HCT116 (cell line): ENCODE measurements around the gene NCOA6. TPM values are rescaled to one million over a fixed set of nuclear protein-coding genes. Genes with fewer than 3 reads are reported as not detected.

Source experiments
- ATAC-seq: fragments of 200-7000 bp; cut with Tn5 transposase; 2 replicates; pipeline ENCODE4 v1.9.1; 2020; ENCODE audit warnings: mild to moderate bottlenecking, moderate library complexity
- BruUV-seq: library from RNA; stranded (reverse); fragments of 400-500 nt; replicated peaks from 2 replicates; lab custom pipeline; 2021; lab: Mats Ljungman, UMichigan
- CTCF ChIA-PET: fragments of 300-600 bp; sonication (Branson Sonifier 250); formaldehyde crosslinking; loops from one replicate; lab custom pipeline; 2021; ENCODE audit warnings: antibody characterized with exemption; lab: Charles Lee
- POLR2A ChIA-PET: fragments of 300-600, 350-600 bp; sonication (Branson Sonifier 250); formaldehyde crosslinking; loops from one replicate; lab custom pipeline; 2021; ENCODE audit warnings: antibody characterized with exemption; lab: Charles Lee
- RAD21 ChIA-PET, 2 experiments: fragments of 300-600 bp; sonication (Branson Sonifier 250); formaldehyde crosslinking; loops; one replicate each; lab custom pipeline; 2023; ENCODE audit warnings: low total read pairs in 2 of 2; ENCODE audit not compliant: uncharacterized antibody in 2 of 2, unreplicated experiment in 2 of 2, low non-redundant PET in 1 of 2; lab: Charles Lee
- DNase-seq: peaks from one replicate; pipeline ENCODE4 v3.0.0-alpha.2; 2010; ENCODE audit warnings: low read depth, low spot score
- H2AFZ ChIP-seq: fragments of 200-600 bp; shearing (Covaris generic), sonication (generic); 2 replicates; pipeline ENCODE4 v1.6.1; 2017; ENCODE audit warnings: low read depth, mixed run types, mixed read lengths, antibody characterized with exemption, low read length; ENCODE audit not compliant: poor library complexity, severe bottlenecking
- H3K27ac ChIP-seq: 2 replicates; pipeline ENCODE4 v1.5.1; 2012; ENCODE audit warnings: low read depth, low read length
- H3K27me3 ChIP-seq: fragments of 200-600 bp; sonication (generic); 2 replicates; pipeline ENCODE4 v1.6.1; 2016; ENCODE audit warnings: mixed run types, low read length, mixed read lengths; ENCODE audit not compliant: insufficient read depth
- H3K36me3 ChIP-seq, 2 experiments: fragments of 200-500 bp in 1 of 2; fragments of 200-600 bp in 1 of 2; sonication (Bioruptor generic) in 1 of 2; sonication (generic) in 1 of 2; 2 replicates each; pipeline versions ENCODE4 v1.5.1 to v1.6.1; 2014 to 2016; ENCODE audit warnings: low read length in 2 of 2, inconsistent platforms in 1 of 2, mixed read lengths in 1 of 2, mixed run types in 1 of 2; ENCODE audit not compliant: insufficient read depth in 2 of 2, control insufficient read depth in 1 of 2
- H3K4me1 ChIP-seq, 2 experiments: fragments of 200-600 bp in 1 of 2; sonication (generic) in 1 of 2; 2 replicates each; pipeline versions ENCODE4 v1.5.1 to v1.6.1; 2012 to 2017; ENCODE audit warnings: low read length in 2 of 2, inconsistent platforms in 1 of 2, mild to moderate bottlenecking in 1 of 2, mixed read lengths in 1 of 2, mixed run types in 1 of 2, moderate library complexity in 1 of 2; ENCODE audit not compliant: insufficient read depth in 2 of 2, control insufficient read depth in 1 of 2
- H3K4me2 ChIP-seq: fragments of 200-600 bp; sonication (generic); 2 replicates; pipeline ENCODE4 v1.6.1; 2017; ENCODE audit warnings: mixed run types, low read length, mixed read lengths
- H3K4me3 ChIP-seq, 2 experiments: fragments of 200-600 bp in 1 of 2; sonication (generic) in 1 of 2; replicated peaks in 1 of 2; 2 replicates each; pipeline ENCODE4 v1.5.1; 2011 to 2016; ENCODE audit warnings: low read length in 2 of 2, control low read depth in 1 of 2, low read depth in 1 of 2, mild to moderate bottlenecking in 1 of 2, mixed read lengths in 1 of 2, mixed run types in 1 of 2
- H3K79me2 ChIP-seq: fragments of 200-600 bp; sonication (generic); 2 replicates; pipeline ENCODE4 v1.6.1; 2017; ENCODE audit warnings: mild to moderate bottlenecking, mixed run types, low read length, moderate library complexity, mixed read lengths; ENCODE audit not compliant: insufficient read depth
- H3K9ac ChIP-seq: fragments of 200-600 bp; sonication (generic); 2 replicates; pipeline ENCODE4 v1.6.1; 2016; ENCODE audit warnings: low read length, mixed read lengths
- H3K9me2 ChIP-seq: fragments of 200-600 bp; sonication (generic), shearing (Covaris generic); 2 replicates; pipeline ENCODE4 v1.6.1; 2017; ENCODE audit warnings: mixed run types, mild to moderate bottlenecking, moderate library complexity; ENCODE audit not compliant: insufficient read depth
- H3K9me3 ChIP-seq, 2 experiments: fragments of 200-500 bp in 1 of 2; fragments of 200-600 bp in 1 of 2; sonication (Bioruptor generic) in 1 of 2; sonication (generic) in 1 of 2; 2 replicates each; pipeline ENCODE4 v1.6.1; 2014 to 2017; ENCODE audit warnings: low read length in 2 of 2, mixed read lengths in 2 of 2, inconsistent platforms in 1 of 2, low read depth in 1 of 2, mild to moderate bottlenecking in 1 of 2, mixed run types in 1 of 2, moderate library complexity in 1 of 2; ENCODE audit not compliant: control insufficient read depth in 1 of 2, insufficient read depth in 1 of 2
- H4K20me1 ChIP-seq: fragments of 200-600 bp; sonication (generic), shearing (Covaris generic); 2 replicates; pipeline ENCODE4 v1.6.1; 2017; ENCODE audit warnings: mixed run types, mild to moderate bottlenecking, moderate library complexity; ENCODE audit not compliant: insufficient read depth
- ATF3 ChIP-seq: IDR thresholded peaks from 2 replicates; pipeline ENCODE4 v1.6.1; 2012
- CBX3 ChIP-seq: IDR thresholded peaks from 2 replicates; pipeline ENCODE4 v1.6.1; 2012; ENCODE audit warnings: low read depth
- CTCF ChIP-seq, 3 experiments: fragments of 200-600 bp in 1 of 3; sonication (generic) in 1 of 3; IDR thresholded peaks in 2 of 3; conservative IDR thresholded peaks in 1 of 3; 2 replicates each; pipeline ENCODE4 v1.5.1; 2012 to 2017; ENCODE audit warnings: low read depth in 2 of 3, low read length in 2 of 3, antibody characterized with exemption in 1 of 3, borderline replicate concordance in 1 of 3, control low read depth in 1 of 3, mild to moderate bottlenecking in 1 of 3, mixed read lengths in 1 of 3, mixed run types in 1 of 3, moderate library complexity in 1 of 3; ENCODE audit not compliant: insufficient read depth in 1 of 3
- EGR1 ChIP-seq: IDR thresholded peaks from 2 replicates; pipeline ENCODE4 v1.6.1; 2012; ENCODE audit warnings: low read depth
- ELF1 ChIP-seq: IDR thresholded peaks from 2 replicates; pipeline ENCODE4 v1.6.1; 2012; ENCODE audit warnings: low read depth, borderline replicate concordance
- EZH2phosphoT487 ChIP-seq: fragments of 200-600 bp; IDR thresholded peaks from 2 replicates; pipeline ENCODE4 v1.6.1; 2018; ENCODE audit warnings: antibody characterized with exemption, borderline replicate concordance
- FOSL1 ChIP-seq: IDR thresholded peaks from 2 replicates; pipeline ENCODE4 v1.6.1; 2012; ENCODE audit warnings: low read depth
- JUND ChIP-seq: IDR thresholded peaks from 2 replicates; pipeline ENCODE4 v1.6.1; 2012
- POLR2A ChIP-seq: IDR thresholded peaks from 2 replicates; pipeline ENCODE4 v1.7.0; 2011; ENCODE audit warnings: borderline replicate concordance; ENCODE audit not compliant: insufficient read depth, insufficient read length; ENCODE audit errors: extremely low read depth
- POLR2AphosphoS5 ChIP-seq: IDR thresholded peaks from 2 replicates; pipeline ENCODE4 v1.6.1; 2011; ENCODE audit warnings: mild to moderate bottlenecking, low read depth, low read length, moderate library complexity
- RAD21 ChIP-seq: IDR thresholded peaks from 2 replicates; pipeline ENCODE4 v1.6.1; 2012; ENCODE audit warnings: low read depth, mild to moderate bottlenecking
- SIN3A ChIP-seq: IDR thresholded peaks from 2 replicates; pipeline ENCODE4 v1.6.1; 2012; ENCODE audit warnings: low read depth
- SP1 ChIP-seq: IDR thresholded peaks from 2 replicates; pipeline ENCODE4 v1.6.1; 2012; ENCODE audit warnings: low read depth
- SRF ChIP-seq: IDR thresholded peaks from 2 replicates; pipeline ENCODE4 v1.6.1; 2012; ENCODE audit warnings: low read depth
- YY1 ChIP-seq: IDR thresholded peaks from 2 replicates; pipeline ENCODE4 v1.6.1; 2011; ENCODE audit warnings: low read length, low read depth, moderate library complexity, mild to moderate bottlenecking; ENCODE audit not compliant: insufficient replicate concordance; ENCODE audit errors: extremely low read depth
- ZBTB33 ChIP-seq: IDR thresholded peaks from 2 replicates; pipeline ENCODE4 v1.6.1; 2011; ENCODE audit warnings: mild to moderate bottlenecking, low read length, moderate library complexity; ENCODE audit not compliant: insufficient replicate concordance; ENCODE audit errors: extremely low read depth
- ZNF274 ChIP-seq: fragments of 200-500 bp; sonication (Bioruptor generic); IDR thresholded peaks from 2 replicates; pipeline ENCODE4 v1.6.1; 2014; ENCODE audit warnings: mild to moderate bottlenecking, low read depth, low read length, inconsistent platforms
- intact Hi-C: fragments of 100-400 bp; cut with micrococcal nuclease; formaldehyde crosslinking; loops from 2 replicates; pipeline ENCODE4 v1.10.0; 2022
- total RNA-seq: library from RNA; stranded (reverse); gene quantifications from one replicate; pipeline ENCODE4 v1.2.1, GENCODE V29; 2021; ENCODE audit not compliant: unreplicated experiment

NCOA6 gene
- total RNA-seq, 1 experiment from 2014 or later: 24.8 TPM

GRCh38 chr20:34852298-34852697, 26.8 kb upstream of the NCOA6 start:
- no peak for TF ChIP-seq EGR1
- no peak for TF ChIP-seq RAD21
- no peak for TF ChIP-seq SRF
- no peak for TF ChIP-seq CBX3
- no peak for TF ChIP-seq YY1
- no peak for TF ChIP-seq ZNF274
- no peak for TF ChIP-seq POLR2AphosphoS5
- TF ChIP-seq ELF1: no peak
- no peak for TF ChIP-seq EZH2phosphoT487
- no peak for TF ChIP-seq JUND
- TF ChIP-seq ZBTB33: no peak
- no peak for TF ChIP-seq POLR2A
- no peak for TF ChIP-seq CTCF (IDR thresholded peaks at IDR 0.05 in 2 of 3, conservative IDR thresholded peaks at IDR 0.05 in 1 of 3; ENCODE audit: borderline replicate concordance in 1 of 3, insufficient read depth in 1 of 3, low read depth in 2 of 3, low read length in 2 of 3)
- TF ChIP-seq FOSL1: no peak
- TF ChIP-seq SIN3A: no peak
- TF ChIP-seq SP1: no peak
- TF ChIP-seq ATF3: no peak
- Histone ChIP-seq H3K9ac (no peak overlapping the region), H3K4me3 (no peak overlapping the region), H3K79me2 (no peaks in the 10 kb centered on the region), H3K4me2 (no peak overlapping the region), H3K9me2 (no peaks in the 10 kb centered on the region), H2AFZ (no peak overlapping the region), H3K36me3 (0 out of 4 replicates have a peak, but pooled peaks cover 0 to 2% of the 10 kb centered on the region in 2 experiments), H3K27ac (no peak overlapping the region), H3K27me3 (no peaks in the 10 kb centered on the region), H4K20me1 (no peaks in the 10 kb centered on the region), H3K4me1 (no peaks in the 10 kb centered on the region), H3K9me3 (no peaks in the 10 kb centered on the region)
- ChIA-PET CTCF (interaction anchor here (1.2 kb wide), 1 partner anchor 17 kb away, joined by 4 read pairs; no protein-coding TSS in a partner anchor), POLR2A (no interaction called here), RAD21 (no interaction called here)
- ATAC-seq: no peak
- DNase-seq: no peak
- intact Hi-C loops: no loop called here
- BruUV-seq: no TSS peak
